GM21367 (cell line): ENCODE data around the gene NUP214.

Experiments
- ATAC-seq: cut with Tn5 transposase; IDR thresholded peaks from one replicate; pipeline ENCODE4 v1.9.1; 2021; ENCODE audit not compliant: unreplicated experiment

Gene NUP214

DNA sequence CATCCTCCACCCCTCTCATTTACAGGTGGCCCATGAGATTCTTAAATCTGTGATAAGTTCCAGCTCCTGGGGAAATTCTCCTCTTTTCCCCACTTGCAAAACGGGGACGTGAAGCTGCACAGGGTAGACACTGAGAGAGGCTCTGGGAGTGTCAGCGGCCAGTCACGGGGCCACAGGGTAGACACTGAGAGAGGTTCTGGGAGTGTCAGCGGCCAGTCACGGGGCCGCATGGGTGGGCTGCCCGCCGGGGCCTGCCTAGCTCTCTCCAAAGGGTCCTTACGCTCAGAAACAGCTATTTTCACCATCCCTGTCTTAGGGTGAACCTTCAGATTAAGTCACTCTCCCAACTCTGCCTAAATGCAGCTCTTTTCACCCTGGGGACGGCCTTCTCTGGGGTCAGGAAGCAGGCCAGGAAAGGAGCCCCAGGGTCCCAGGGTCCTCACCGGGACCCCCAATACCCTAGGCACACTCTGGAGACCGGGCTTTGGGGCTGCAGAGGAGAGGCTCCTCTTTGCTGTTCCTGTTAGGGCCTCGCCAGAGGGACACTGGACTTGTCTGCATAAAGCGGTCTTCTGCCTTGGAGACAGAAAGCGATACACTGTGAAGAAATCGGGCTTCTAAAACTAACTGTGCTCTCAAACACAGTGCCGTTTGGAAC is 149.4 kb downstream of the NUP214 start:
- ATAC-seq = no peak

DNA sequence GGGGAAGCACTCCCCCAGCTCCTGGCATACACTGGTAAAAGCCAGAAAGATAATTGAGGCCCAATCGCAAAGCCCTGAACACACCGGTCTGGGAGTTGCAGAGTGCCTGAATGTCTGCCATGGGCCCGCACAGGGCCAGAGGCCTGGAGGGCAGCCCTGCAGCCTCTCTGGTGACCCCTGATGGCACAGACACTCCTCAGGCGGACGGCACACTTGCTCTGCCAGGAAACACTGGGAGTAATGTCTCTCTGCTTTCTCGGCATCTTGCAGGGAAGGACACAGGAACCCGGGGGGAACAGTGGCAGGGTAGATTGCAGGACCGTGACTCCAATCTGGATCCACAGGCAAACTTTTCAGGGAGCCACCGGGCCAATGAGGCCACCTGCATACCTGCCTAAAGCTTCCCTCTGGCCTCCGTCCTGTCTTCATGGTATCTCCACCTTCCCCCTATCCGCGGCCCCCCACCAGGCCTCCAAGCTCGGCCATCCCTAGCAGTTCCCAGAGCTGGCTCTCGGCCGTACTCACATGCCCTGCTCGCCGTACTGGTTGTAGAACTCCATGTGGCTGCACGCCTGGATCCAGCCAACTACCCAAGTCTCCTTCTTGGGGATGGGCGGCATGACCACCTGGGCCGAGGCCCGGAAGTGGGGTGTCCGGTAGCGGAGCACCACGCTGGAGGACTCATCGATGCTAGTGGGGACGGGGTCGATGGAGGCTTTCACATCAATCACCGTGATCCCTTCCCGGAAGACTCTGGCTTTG is 150.1 kb downstream of the NUP214 start:
- ATAC-seq = no peak

DNA sequence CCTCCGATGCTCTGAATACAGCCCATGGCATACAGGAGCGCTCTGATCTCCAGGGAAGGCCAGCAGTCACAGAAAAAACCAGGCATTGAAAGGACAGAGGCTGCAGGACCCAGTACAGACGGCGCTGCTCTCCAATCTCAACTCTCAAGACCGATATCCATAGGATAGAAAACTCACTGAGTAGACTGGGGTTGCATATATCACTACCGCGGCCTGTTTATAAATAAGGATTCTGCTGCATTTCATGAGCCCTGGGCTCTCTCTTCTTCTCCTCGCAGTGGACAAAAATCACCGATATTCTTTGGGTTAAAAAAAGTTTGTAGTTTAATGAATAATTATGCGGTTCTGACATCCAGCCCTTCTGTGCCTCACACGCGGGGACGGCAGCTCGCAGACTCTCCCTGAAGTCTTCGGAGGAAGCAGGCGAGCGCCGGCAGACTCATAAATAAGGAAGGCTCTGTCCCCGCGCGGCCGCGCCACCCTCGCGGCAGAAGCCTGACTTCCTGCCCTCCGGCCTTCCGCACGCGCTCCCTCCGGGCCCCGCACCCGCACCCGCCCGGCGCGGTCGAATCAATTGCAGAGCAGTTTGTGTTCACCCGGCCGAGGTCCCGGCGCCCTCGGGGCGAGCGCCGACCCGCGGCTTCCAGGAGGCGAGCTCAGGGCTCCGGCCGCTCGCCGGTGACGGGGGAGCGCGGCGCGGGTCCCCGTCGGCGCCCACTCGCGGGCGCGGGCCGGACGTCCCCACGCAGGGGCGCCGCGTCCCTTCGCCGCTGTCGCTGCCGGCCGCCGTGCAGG is 150.9 kb downstream of the NUP214 start, which contains the start of gene FAM78A:
Gene FAM78A (minus strand): TSS at position 417 of the 795 bp plus-strand sequence. CDS start 331 bp downstream, at position 86.
- ATAC-seq = no peak

DNA sequence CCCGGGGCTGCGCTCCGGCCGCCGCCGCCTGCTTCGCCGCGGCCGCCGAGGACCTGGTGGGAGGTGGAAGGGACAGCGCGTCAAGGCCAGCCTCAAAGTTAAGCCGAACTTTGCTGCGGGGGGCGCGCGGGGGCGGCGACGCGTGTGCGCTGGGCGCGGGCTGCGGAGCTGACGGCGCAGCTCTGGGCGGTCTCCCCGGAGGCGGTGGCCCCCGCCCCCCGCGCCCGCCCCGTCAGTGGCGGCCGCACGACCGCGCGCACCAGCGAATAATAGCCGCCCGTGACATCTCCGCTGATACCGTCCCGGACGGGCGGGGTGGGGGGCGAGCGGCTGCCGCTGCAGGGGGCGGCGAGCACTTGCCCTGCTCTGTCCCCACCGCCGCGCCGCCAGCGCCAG is 151.5 kb downstream of the NUP214 start:
- ATAC-seq = no peak

DNA sequence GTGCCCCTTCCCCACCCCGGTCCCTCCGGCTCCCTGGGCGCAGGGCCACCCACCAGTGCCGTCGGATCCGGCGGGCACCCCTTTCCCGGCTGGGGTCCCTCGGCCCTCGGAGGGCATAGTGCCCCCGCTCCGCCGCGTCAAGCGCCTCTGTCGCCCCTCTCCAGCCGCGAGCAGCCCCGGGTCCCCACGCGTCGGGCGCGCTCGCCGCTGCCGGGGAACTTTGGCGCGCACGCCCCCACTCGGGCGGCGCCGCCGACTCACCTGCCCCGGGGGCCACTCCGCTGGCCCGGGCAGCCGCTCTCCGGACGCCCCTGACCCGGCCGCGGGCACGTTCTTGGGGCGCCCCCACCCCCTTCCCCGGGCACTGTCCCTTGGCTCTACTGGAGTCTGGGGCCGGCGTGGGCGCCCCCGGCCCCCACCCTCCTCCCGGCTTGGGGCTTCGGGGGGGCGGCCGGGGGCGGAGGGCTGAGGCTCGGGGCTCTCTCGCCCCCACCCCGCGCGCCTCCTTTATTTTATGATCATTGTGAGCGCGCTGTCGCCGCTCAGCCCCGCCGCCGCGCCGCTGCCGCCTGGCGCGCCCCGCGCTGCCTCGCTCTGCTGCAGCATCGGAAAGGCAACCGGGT is 152.0 kb downstream of the NUP214 start:
- no peak for ATAC-seq

DNA sequence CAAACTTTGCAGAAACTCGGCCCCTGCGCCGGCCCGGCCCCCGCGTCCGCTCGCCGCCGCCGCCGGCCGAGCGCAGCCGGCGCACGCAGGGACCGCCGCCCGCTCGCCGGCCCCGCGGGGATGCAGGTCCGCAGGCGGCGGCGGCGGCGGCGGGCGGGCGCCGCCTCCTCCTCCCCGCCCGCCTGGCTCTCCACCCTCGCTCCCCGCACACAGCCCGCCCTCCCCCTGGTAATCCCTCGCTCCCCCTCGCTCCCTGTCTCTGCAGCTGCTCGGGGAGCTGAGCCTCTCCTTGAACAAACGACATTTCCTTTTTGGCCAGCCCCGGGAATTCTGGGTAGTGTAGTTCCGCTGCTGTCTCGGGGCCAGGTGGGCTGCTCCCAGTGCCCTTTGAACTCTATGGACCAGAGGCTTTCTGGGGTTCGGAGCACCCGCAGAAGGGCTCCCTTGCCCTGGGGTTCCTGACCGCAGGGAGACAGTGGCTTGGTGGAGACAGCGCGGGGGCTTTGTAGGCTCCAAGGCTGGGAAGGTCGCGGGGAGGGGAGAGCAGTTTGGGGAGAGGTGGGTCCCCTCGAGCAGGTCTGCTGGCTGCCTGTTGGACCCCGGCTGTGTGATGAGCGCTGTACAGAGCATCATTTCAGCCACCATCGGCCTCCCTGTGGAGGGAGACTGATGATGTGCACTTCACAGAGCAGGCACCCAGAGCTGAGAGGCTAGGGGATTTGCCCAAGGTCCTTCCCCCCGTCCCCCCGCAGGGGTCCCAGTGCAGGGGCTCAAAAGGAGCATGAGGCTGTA is 152.7 kb downstream of the NUP214 start:
- no peak for ATAC-seq

DNA sequence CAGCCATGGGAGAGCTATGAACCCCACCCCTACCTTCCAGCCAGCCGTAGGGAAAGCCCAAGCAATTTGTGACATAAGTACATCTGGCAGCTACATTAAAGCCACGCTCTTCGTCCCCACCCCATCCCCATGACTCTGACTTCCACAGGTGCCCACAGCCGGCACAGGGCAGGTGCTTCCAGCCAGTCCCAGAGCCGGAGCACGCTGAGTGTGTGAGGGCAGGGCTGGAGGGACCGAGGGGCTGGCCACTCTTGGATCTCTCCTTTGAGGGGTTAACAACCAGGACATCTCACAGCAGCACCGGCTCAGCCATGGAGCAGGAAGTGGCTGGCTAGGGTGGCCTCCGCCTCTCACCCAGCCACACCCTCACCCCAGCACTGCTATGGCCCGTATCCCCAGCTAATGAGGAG is 153.3 kb downstream of the NUP214 start:
- no peak for ATAC-seq

DNA sequence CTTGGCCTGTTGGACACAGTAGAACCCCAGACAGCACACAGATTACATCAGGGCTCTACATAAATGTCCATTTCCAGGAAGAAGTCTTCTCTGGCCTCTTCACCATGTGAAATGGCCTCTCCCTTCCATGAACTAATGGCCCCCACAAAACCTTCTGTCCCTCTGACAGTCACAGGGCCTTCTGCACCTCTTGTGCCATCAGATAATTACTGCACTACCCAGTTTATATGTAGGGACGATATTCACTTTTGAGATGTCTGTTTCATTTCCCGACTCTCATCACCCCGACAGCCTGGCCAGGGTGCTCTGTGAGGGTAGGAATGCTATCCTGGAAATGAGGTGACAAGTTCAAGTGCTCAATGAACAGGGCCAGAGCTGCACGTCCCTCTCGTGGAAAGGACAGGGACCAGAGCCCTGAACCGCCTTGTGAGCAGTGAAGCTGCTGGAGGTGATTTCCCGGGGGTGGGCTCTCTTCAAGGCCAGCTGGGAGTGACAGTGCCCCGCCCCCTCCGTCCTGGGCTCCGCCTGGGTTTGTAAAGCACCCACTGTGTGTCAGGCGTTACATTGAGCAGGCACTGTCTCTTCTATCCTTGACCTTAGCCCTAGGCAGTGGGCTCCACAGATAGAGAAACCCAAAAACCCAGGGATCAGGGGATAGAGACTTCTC is 153.9 kb downstream of the NUP214 start:
- ATAC-seq = no peak

DNA sequence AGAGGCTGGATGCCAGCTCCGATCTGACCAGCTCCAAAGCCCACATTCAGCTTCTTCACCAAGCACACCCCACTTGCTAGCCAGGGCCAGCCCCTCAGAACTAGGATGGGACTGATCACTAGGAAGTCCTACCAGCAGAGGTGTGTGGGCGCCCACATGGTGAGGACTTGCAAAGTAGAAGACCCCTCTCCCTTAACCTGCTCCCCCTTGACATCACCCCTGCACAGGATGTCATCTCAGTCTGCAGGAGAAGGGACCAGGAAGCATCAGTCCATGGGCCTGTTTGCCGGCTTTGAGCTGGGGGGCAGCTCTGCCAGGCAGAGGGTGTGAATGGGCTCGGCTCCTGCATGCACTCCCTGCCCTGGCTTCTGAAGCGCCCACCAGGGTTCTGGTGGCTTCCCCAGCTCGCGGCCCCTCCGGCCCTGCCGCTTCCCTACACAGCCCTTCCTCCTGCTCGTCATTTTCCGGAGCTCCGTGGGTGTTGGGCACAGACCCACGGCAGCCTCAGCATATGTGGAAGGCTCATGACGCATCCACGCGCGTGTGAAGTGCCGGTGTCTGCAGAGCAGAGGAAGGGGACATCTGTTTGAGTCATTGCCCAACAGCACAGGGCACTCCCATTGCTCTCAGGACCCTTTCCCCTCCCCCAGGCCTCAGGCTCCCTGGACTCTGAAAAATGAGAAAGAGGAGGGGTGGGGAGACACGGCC is 154.6 kb downstream of the NUP214 start:
- no peak for ATAC-seq

DNA sequence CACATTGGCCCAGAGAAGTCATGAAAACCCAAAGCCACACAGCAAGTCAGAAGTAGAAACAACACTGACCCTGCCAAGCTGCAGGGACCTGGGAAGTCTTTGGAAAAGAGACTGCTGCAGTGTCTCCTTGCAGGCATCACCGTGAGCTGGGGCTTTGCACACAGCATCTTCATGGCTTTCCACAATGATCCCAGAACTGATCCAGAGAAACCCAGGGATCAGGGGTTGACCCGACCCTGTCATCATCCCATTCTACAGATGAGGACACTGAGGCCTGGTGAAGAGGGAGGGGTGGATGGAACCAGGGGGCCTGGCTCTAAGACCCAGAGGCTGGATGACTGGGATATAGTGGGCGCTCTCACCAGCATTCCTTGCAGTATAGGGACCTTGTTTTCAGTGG is 155.3 kb downstream of the NUP214 start:
- no peak for ATAC-seq

DNA sequence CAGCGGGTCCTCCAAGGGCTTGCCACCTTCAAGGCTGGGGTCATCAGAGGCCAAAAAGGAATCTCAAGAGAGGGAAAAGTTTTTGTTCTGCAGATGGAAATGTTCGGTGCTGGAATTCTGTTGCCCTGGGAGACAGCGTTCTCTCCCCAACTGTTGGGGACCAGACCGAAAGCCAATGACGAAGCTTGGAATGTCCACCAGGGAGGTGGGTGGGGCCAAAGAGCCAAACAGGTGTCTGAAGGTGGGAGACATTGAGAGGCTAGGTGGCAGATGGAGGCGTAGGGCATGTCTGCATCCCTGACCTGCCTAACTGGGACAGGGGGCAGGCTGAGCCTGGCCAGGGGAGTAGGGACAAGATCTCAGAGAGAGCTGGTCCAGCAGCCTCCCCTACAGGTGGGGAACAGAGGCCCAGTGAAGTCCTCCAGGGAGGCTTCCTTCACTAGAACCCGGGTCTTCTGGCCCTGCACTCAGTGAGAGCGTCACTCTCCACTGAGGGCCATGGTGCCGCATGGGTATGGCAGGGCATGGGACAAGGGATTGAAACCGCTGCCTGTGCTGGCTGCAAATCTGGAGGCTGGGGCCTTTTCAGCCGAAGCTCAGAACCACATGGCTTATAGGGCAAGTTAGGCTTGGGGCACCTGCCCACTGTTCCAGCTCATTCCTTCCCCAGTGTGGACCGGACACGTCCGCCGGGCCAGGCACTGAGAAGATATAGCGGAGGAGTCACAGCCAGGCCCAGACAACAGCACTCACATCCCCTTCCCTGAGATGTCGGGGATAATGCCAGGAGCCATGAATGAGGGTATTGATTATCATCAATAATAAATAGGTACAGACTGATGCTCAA is 156.0 kb downstream of the NUP214 start:
- ATAC-seq = no peak

DNA sequence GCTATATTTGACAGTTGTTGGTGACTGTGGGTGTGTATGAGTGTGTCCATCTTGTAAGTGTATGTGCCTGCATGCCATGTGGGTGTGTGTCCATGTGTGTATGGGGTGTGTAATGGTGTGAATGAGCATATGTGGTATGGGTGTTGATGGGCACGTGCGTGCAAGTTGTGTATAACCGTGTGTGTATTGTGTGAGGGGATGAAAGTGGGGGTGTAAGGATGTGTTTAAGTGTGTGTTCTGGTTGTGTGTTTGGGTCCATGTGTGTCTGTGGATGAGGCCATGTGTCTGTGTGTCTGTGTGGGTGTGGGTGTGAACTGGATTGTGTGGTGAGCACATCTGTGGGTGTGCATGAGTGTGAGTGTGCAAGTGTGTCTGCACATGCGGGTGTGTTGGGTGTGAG is 156.8 kb downstream of the NUP214 start:
- ATAC-seq = no peak

DNA sequence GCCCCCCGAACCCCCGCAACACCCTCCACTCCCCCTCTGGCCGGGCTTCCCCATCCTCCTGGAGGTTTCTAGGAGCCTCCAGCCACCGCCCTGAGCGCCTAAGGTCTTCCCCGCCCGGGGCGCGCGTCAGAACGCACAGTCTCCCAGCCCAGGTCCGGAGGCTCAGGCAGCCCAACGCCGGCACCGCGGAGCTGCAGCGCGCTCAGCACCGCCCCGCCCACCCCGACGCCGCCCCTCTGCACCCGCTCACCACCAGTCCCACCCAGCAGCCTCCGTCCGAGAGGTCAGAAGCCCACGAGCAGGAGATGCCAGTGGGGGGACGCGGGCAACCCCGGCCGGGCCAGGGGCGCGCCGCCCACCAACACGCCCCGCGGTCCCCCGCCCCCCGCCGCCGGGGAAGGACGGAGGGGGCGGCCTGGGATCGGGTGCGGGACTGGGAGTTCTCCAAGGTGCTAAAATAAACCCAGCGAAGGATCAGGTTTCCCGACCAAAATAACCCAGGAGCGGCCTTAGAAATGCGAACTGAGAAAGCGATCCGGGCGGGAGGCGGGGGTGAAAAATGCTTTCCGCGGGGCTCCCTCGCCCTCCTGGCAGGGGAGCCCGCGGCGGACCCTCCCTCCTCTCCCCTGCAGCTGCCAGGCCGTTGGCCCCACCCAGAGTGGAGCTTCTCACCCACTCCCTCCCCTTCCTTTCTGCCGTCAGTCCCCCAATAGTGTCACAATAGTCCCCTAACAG is 157.5 kb downstream of the NUP214 start:
- no peak for ATAC-seq
